Activated naive CD8-positive, alpha-beta T cell treated with anti-CD3 and anti-CD28 coated beads, Interleukin-2, amount 10 ng/mL, durations not matched to agents 7 days and 5 days (primary cell): ENCODE data around the gene SHB. TPM values are rescaled to one million over a fixed set of nuclear protein-coding genes. Genes with fewer than 3 reads are reported as not detected.

Experiments used
- ATAC-seq: fragments of 150-1000 bp; cut with Tn5 transposase; one replicate; pipeline ENCODE4 v1.10.0; 2021; ENCODE audit warnings: low read depth, moderate library complexity
- POLR2A ChIA-PET: fragments of 350-600 bp; sonication (Branson Sonifier 250); formaldehyde crosslinking; loops from one replicate; lab custom pipeline; 2021; ENCODE audit warnings: antibody characterized with exemption; lab: Charles Lee
- DNase-seq: peaks from one replicate; pipeline ENCODE4 v3.0.0; 2021
- H3K27ac Mint-ChIP-seq: one replicate; pipeline ENCODE4 v1.8.0; 2022; ENCODE audit warnings: mild to moderate bottlenecking, mixed read lengths
- H3K27me3 Mint-ChIP-seq: one replicate; pipeline ENCODE4 v1.8.0; 2022; ENCODE audit warnings: mild to moderate bottlenecking, moderate library complexity, mixed read lengths
- H3K36me3 Mint-ChIP-seq: one replicate; pipeline ENCODE4 v1.8.0; 2021; ENCODE audit warnings: mild to moderate bottlenecking, mixed read lengths
- H3K4me1 Mint-ChIP-seq: one replicate; pipeline ENCODE4 v1.8.0; 2021; ENCODE audit warnings: mixed read lengths
- H3K4me3 Mint-ChIP-seq: one replicate; pipeline ENCODE4 v1.8.0; 2022; ENCODE audit warnings: mild to moderate bottlenecking, moderate library complexity, mixed read lengths
- H3K9me3 Mint-ChIP-seq: one replicate; pipeline ENCODE4 v1.8.0; 2021; ENCODE audit warnings: mixed read lengths
- total RNA-seq, 2 experiments: library from RNA; stranded (reverse); gene quantifications; one replicate each; pipeline ENCODE4 v1.2.3, GENCODE V29; 2021

Gene SHB
- total RNA-seq, 2 experiments from 2014 or later: 0.78 to 1.1 TPM

- H3K4me1 Mint-ChIP-seq: no peaks in the 10 kb centered on the region
- no peak overlapping the region for H3K4me3 Mint-ChIP-seq
- DNase-seq (no peak), ATAC-seq (no peak)
- H3K27me3 Mint-ChIP-seq: peaks cover 3% of the 10 kb centered on the region
- POLR2A ChIA-PET: no interaction called here
- H3K36me3 Mint-ChIP-seq: no peaks in the 10 kb centered on the region
- H3K27ac Mint-ChIP-seq: no peak overlapping the region
- H3K9me3 Mint-ChIP-seq: no peaks in the 10 kb centered on the region
Observed at GRCh38 chr9:38039090-38039906, 29.7 kb downstream of the SHB start.

- no peak for DNase-seq
- POLR2A ChIA-PET: no interaction called here
- Mint-ChIP-seq H3K36me3 (no peaks in the 10 kb centered on the region), H3K9me3 (no peaks in the 10 kb centered on the region), H3K4me1 (no peaks in the 10 kb centered on the region), H3K4me3 (no peak overlapping the region), H3K27me3 (peaks cover 6% of the 10 kb centered on the region), H3K27ac (no peak overlapping the region)
- ATAC-seq: no peak
Observed at GRCh38 chr9:38038307-38039089, 30.5 kb downstream of the SHB start.

DNA sequence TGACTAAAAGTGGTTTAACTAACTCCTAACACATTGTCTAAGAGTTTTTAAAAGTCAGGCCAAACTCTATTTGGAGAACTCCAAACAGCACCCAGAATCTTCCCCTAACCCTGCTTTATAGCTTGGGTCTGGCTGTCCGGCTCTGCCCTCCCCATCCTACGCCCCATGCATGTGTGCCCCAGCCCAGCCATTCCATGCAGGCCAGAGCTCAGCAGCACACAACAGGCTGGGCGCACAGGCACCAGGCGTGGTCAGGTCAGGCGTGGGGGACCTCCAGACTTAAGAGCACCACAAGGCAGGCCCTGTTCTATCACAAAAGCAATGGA, 31.1 kb downstream of the SHB start:
- no peak for DNase-seq
- no peaks in the 10 kb centered on the region for H3K4me1 Mint-ChIP-seq
- ATAC-seq: no peak
- peaks cover 6% of the 10 kb centered on the region for H3K27me3 Mint-ChIP-seq
- POLR2A ChIA-PET: no interaction called here
- H3K9me3 Mint-ChIP-seq: no peaks in the 10 kb centered on the region
- H3K27ac Mint-ChIP-seq: no peak overlapping the region
- H3K4me3 Mint-ChIP-seq: no peak overlapping the region
- no peaks in the 10 kb centered on the region for H3K36me3 Mint-ChIP-seq

DNA sequence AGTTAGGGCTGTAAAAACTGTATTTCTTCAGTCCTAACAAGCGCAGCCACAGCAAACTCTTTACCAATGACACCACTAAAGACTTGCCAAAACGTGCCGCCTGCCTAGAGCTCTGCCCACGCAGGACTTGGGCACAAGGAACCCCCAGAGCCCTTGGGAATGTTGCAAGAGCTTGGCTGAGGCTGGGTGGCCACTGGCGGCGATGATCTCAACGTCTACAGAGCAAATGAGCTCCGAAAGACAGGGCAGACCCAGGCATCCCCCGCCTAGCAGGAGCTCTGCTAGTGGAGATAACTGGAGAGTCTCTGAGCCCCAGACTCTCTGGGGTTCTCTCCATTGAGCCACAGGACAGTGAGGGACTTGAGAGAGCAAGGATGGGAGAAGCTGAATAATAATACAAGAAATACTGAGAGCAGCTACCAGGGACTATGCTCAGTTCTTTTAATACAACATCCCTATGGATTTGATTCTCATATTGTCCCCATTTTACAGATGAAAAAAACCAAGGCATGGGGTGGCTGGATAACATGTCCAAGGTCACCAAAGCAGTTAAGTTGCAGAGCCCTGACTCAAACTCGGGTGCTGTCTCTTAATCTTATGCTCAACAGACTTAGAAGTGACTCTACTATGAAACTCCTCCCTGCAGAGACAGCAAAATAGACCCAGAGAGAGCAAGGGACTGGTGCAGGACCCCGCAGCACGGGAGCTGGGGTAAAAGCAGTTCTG, 32.5 kb downstream of the SHB start:
- Mint-ChIP-seq H3K9me3 (no peaks in the 10 kb centered on the region), H3K36me3 (no peaks in the 10 kb centered on the region), H3K27me3 (peaks cover 6% of the 10 kb centered on the region), H3K27ac (no peak overlapping the region), H3K4me3 (no peak overlapping the region), H3K4me1 (no peaks in the 10 kb centered on the region)
- POLR2A ChIA-PET: no interaction called here
- ATAC-seq: no peak
- no peak for DNase-seq

- no peak overlapping the region for H3K27ac Mint-ChIP-seq
- H3K4me1 Mint-ChIP-seq: no peaks in the 10 kb centered on the region
- no peak overlapping the region for H3K4me3 Mint-ChIP-seq
- H3K9me3 Mint-ChIP-seq: no peaks in the 10 kb centered on the region
- DNase-seq: no peak
- no peak for ATAC-seq
- POLR2A ChIA-PET: no interaction called here
- H3K36me3 Mint-ChIP-seq: no peaks in the 10 kb centered on the region
- peaks cover 6% of the 10 kb centered on the region for H3K27me3 Mint-ChIP-seq
Observed at GRCh38 chr9:38035873-38036272, 33.2 kb downstream of the SHB start.

DNA sequence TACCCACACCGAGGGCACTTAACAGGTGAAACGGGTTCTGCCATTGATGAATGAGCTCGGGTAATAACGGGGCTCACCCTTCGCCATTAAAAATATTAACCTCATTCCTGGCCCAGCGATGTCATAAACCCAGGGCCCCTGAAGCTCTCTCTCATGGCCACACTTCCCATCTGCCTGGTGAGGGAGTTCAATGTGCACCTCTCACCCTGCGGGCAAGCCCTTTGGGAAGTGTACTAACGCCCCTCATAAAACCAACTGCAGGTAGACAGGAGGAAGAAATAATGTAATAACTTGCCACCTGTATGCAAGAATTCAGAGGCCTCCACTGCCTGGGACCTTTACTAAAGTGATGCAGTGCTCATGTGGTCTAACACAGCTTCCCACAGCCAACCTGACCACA, 35.1 kb downstream of the SHB start:
- POLR2A ChIA-PET: no interaction called here

GRCh38 chr9:38032266-38033110, 36.5 kb downstream of the SHB start:
- H3K36me3 Mint-ChIP-seq: no peaks in the 10 kb centered on the region
- ATAC-seq: no peak
- H3K9me3 Mint-ChIP-seq: no peaks in the 10 kb centered on the region

More for the DNA sequence above, 35.1 kb downstream of the SHB start:
- Mint-ChIP-seq H3K27ac (no peak overlapping the region), H3K9me3 (no peaks in the 10 kb centered on the region), H3K27me3 (peaks cover 8% of the 10 kb centered on the region), H3K36me3 (no peaks in the 10 kb centered on the region), H3K4me1 (peaks cover 5% of the 10 kb centered on the region), H3K4me3 (no peak overlapping the region)
- no peak for ATAC-seq
- DNase-seq: no peak

DNA sequence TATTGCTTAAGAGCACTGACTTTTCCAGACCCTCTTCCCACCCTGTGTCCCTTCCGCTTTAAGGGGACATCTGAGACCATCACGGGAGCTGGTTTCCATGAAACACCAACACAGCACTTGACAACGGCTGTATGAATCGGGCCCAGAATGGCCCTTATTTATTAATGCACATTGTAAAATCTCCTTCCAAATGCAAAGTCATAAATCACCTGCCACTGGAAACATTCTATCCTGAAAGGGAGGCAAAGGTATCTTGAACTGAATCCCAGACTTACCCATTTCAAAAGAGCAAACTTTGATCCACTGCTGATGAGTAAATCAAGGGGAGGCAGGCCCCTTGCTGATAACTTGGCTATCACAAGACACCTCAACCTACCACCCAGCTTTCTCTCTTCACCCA, 37.4 kb downstream of the SHB start:
- POLR2A ChIA-PET: no interaction called here
- Mint-ChIP-seq H3K4me1 (peaks cover 5% of the 10 kb centered on the region), H3K9me3 (no peaks in the 10 kb centered on the region), H3K27me3 (peaks cover 8% of the 10 kb centered on the region), H3K36me3 (no peaks in the 10 kb centered on the region), H3K4me3 (no peak overlapping the region), H3K27ac (no peak overlapping the region)
- ATAC-seq (no peak), DNase-seq (no peak)

More at GRCh38 chr9:38032266-38033110, 36.5 kb downstream of the SHB start:
- POLR2A ChIA-PET: no interaction called here
- no peak overlapping the region for H3K4me3 Mint-ChIP-seq
- no peak for DNase-seq
- H3K27me3 Mint-ChIP-seq: peaks cover 8% of the 10 kb centered on the region
- peaks cover 5% of the 10 kb centered on the region for H3K4me1 Mint-ChIP-seq
- no peak overlapping the region for H3K27ac Mint-ChIP-seq

DNA sequence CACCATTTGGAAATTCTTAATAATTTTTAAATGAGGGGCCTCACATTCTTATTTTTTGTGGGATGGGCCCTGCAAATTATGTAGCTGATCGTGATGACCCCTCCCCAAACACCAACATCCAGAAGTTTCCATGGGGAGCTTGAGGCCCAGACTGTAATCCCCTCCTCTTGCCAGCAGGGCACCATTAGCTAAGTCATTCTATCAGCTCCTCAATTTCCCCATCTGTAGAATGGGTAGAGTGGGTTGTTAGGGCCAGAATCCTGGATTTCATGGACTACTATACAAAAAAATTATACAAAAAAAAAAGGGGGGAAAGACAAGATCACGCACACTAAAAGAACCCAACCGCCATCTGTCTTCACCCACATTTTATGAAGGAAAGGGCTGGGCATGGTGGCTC, 38.4 kb downstream of the SHB start:
- no peak for DNase-seq
- H3K9me3 Mint-ChIP-seq: no peaks in the 10 kb centered on the region
- POLR2A ChIA-PET: no interaction called here

DNA sequence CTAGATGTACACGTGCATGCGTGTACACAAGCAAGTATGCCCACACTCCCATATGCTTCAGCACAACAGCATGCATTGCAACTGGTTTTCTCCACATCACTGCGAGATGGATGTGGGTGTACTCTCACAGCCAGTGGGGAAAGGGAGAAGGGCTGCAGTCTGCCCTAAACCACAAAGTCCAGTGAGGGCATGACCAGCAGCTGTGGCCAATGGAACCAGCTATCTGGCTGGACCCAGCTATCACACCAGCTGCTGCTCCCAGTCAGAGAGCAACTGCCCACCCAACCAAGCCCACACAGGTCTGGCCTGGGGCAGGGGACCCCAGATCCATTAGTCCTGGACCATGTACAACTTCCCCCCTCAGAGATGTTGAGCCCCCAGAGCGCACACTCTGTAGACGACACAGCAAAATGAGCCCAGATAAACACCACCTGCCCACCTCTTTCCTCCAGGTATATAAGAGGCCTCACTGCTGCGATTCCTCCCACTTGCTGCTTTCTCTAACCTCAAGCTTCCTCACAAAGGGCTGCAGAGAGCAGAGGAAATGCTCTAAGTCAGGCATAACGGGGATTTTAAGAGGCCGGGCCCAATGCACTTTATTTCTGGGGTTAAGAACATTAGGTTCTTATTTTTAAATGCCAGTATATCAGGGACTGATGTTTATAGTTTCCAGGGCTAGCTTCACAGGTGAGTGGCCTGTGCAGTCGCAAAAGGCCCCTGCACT, 39.0 kb downstream of the SHB start:
- Mint-ChIP-seq H3K4me1 (peaks cover 5% of the 10 kb centered on the region), H3K9me3 (no peaks in the 10 kb centered on the region), H3K27me3 (peaks cover 8% of the 10 kb centered on the region), H3K27ac (no peak overlapping the region), H3K36me3 (no peaks in the 10 kb centered on the region), H3K4me3 (no peak overlapping the region)
- DNase-seq (no peak), ATAC-seq (peak; percentile 66)
- POLR2A ChIA-PET: no interaction called here

More for the DNA sequence above, 38.4 kb downstream of the SHB start:
- peaks cover 5% of the 10 kb centered on the region for H3K4me1 Mint-ChIP-seq
- H3K27me3 Mint-ChIP-seq: peaks cover 9% of the 10 kb centered on the region
- ATAC-seq: no peak
- no peak overlapping the region for H3K4me3 Mint-ChIP-seq
- no peak overlapping the region for H3K27ac Mint-ChIP-seq
- no peaks in the 10 kb centered on the region for H3K36me3 Mint-ChIP-seq

DNA sequence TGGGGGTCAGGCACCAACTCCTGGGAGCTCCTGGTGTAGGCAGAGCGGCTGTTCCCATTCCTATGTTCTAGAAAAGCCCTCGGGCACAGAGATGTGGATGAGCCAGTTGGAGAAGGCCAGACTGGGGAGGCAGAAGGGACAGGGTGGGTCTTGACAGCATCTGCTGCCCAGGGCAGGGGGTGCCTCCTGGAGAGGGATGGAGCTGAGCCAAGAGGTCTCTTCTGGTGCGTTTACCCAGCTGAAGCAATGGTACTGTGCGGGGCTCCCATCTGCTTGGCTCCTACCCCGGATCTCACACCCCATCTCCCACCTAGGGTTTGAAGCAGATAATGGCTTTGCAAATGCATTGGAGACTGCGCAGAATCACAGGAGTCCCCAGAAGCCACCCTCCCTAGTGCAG, 41.3 kb downstream of the SHB start:
- Mint-ChIP-seq H3K4me1 (peaks cover 5% of the 10 kb centered on the region), H3K9me3 (no peaks in the 10 kb centered on the region), H3K27me3 (peaks cover 3% of the 10 kb centered on the region), H3K36me3 (no peaks in the 10 kb centered on the region), H3K4me3 (no peak overlapping the region), H3K27ac (no peak overlapping the region)
- POLR2A ChIA-PET: no interaction called here
- DNase-seq (no peak), ATAC-seq (no peak)

- POLR2A ChIA-PET: no interaction called here
- no peaks in the 10 kb centered on the region for H3K9me3 Mint-ChIP-seq
Observed at GRCh38 chr9:38026840-38027527, 42.0 kb downstream of the SHB start.

More at GRCh38 chr9:38026840-38027527, 42.0 kb downstream of the SHB start:
- H3K36me3 Mint-ChIP-seq: no peaks in the 10 kb centered on the region
- H3K27ac Mint-ChIP-seq: no peak overlapping the region
- ATAC-seq (no peak), DNase-seq (no peak)
- no peak overlapping the region for H3K4me3 Mint-ChIP-seq
- H3K27me3 Mint-ChIP-seq: peaks cover 3% of the 10 kb centered on the region
- peaks cover 5% of the 10 kb centered on the region for H3K4me1 Mint-ChIP-seq
